HepG2 (cell line): ENCODE results near the gene BBLN. TPM values are rescaled to one million over a fixed set of nuclear protein-coding genes. Genes with fewer than 3 reads are reported as not detected.

Experiments used
- ATAC-seq: fragments of 200-7000 bp; cut with Tn5 transposase; 3 replicates; pipeline ENCODE4 v1.9.1; 2020; ENCODE audit warnings: mild to moderate bottlenecking, moderate library complexity
- BruUV-seq: library from RNA; stranded (reverse); fragments of 400-500 nt; replicated peaks from 2 replicates; lab custom pipeline; 2021; lab: Mats Ljungman, UMichigan
- CTCF ChIA-PET: fragments of 300-600 bp; formaldehyde crosslinking; extraction: SDS; loops from one replicate; lab custom pipeline; 2021; ENCODE audit warnings: low total read pairs, inconsistent platforms, low intra/inter-chr PET ratio; lab: Yijun Ruan, JAX
- POLR2A ChIA-PET: fragments of 350-600 bp; sonication (Branson Sonifier 250); formaldehyde crosslinking; loops from one replicate; lab custom pipeline; 2020; ENCODE audit warnings: antibody characterized with exemption, inconsistent platforms; lab: Yijun Ruan, JAX
- DNase-seq: peaks from one replicate; pipeline ENCODE4 v3.0.0-alpha.2; 2015; ENCODE audit warnings: low spot score
- FAIRE-seq: peaks from 3 replicates; lab custom pipeline; 2011; peaks lifted over from hg19 to GRCh38; lab: Jason Lieb, UNC
- H2AFZ ChIP-seq: one replicate; pipeline ENCODE4 v1.6.1; 2011; ENCODE audit warnings: low read length, inconsistent platforms
- H3K27ac ChIP-seq: fragments of 300-600 bp; 3 replicates; pipeline ENCODE4 v1.8.0; 2011; ENCODE audit warnings: mixed run types, mild to moderate bottlenecking, mixed read lengths, low read length, inconsistent platforms; ENCODE audit not compliant: insufficient read depth; ENCODE audit errors: extremely low read length
- H3K27me3 ChIP-seq, 2 experiments: fragments of 200-600 bp in 1 of 2; 2 replicates in 1 of 2; 3 replicates in 1 of 2; pipeline versions ENCODE4 v1.6.0 to v1.8.0; 2011; ENCODE audit warnings: low read length in 2 of 2, mild to moderate bottlenecking in 2 of 2, moderate library complexity in 2 of 2, inconsistent platforms in 1 of 2; ENCODE audit not compliant: insufficient read depth in 2 of 2, control insufficient read depth in 1 of 2
- H3K36me3 ChIP-seq, 2 experiments: fragments of 200-600 bp in 1 of 2; replicated peaks in 1 of 2; 2 replicates in 1 of 2; 3 replicates in 1 of 2; pipeline versions ENCODE4 v1.5.1 to v1.8.0; 2011; ENCODE audit warnings: low read length in 2 of 2, inconsistent platforms in 1 of 2; ENCODE audit not compliant: insufficient read depth in 2 of 2, control insufficient read depth in 1 of 2
- H3K4me1 ChIP-seq: 2 replicates; pipeline ENCODE4 v1.5.1; 2012; ENCODE audit warnings: low read length, inconsistent platforms; ENCODE audit not compliant: insufficient read depth
- H3K4me2 ChIP-seq: 2 replicates; pipeline ENCODE4 v1.6.0; 2011; ENCODE audit warnings: low read depth, low read length, inconsistent platforms
- H3K4me3 ChIP-seq, 3 experiments: fragments of 200-600 bp in 1 of 3; sonication (generic), shearing (Covaris generic) in 1 of 3; replicated peaks in 1 of 3; 2 replicates each; pipeline ENCODE4 v1.5.1; 2011 to 2016; ENCODE audit warnings: low read length in 3 of 3, inconsistent platforms in 2 of 3, low read depth in 2 of 3, mild to moderate bottlenecking in 2 of 3, control low read depth in 1 of 3, mixed read lengths in 1 of 3; ENCODE audit not compliant: insufficient read depth in 1 of 3
- H3K79me2 ChIP-seq: one replicate; pipeline ENCODE4 v1.6.1; 2011; ENCODE audit warnings: low read length, inconsistent platforms; ENCODE audit not compliant: insufficient read depth
- H3K9ac ChIP-seq: 2 replicates; pipeline ENCODE4 v1.6.0; 2011; ENCODE audit warnings: mild to moderate bottlenecking, low read depth, low read length, inconsistent platforms; ENCODE audit not compliant: insufficient read depth
- H3K9me3 ChIP-seq: 2 replicates; pipeline ENCODE4 v1.5.1; 2012; ENCODE audit warnings: mild to moderate bottlenecking, low read length
- H4K20me1 ChIP-seq: 2 replicates; pipeline ENCODE4 v1.6.0; 2011; ENCODE audit warnings: inconsistent platforms, mild to moderate bottlenecking, low read length, moderate library complexity; ENCODE audit not compliant: insufficient read depth
- ARID4A ChIP-seq: sonication (generic); formaldehyde crosslinking; IDR thresholded peaks from 2 replicates; pipeline ENCODE4 v1.5.0; 2020; ENCODE audit warnings: mild to moderate bottlenecking, missing genetic modification reagents, borderline replicate concordance
- XBP1 ChIP-seq: sonication (generic); formaldehyde crosslinking; IDR thresholded peaks from 2 replicates; pipeline ENCODE4 v1.5.0; 2020; ENCODE audit warnings: missing genetic modification reagents
- ZFP82 ChIP-seq: sonication (generic); formaldehyde crosslinking; IDR thresholded peaks from 2 replicates; pipeline ENCODE4 v1.5.1; 2020; ENCODE audit warnings: mild to moderate bottlenecking, missing genetic modification reagents, borderline replicate concordance
- WGBS: methylation state at CpG from one replicate; pipeline ENCODE4 v1.1.6; 2017; ENCODE audit warnings: low lambda C conversion rate; 5-methylcytosine and 5-hydroxymethylcytosine counted together
- in situ Hi-C: cut with HindIII; loops from 2 replicates; pipeline ENCODE4 v1.10.0; 2017; ENCODE audit warnings: low pct_unique_long_range_greater_than_20kb; ENCODE audit not compliant: extremely low pct_ligation_motif_present
- intact Hi-C: fragments of 100-400 bp; cut with micrococcal nuclease; formaldehyde crosslinking; loops from one replicate; pipeline ENCODE4 v1.10.0; 2022; ENCODE audit not compliant: unreplicated experiment
- polyA plus RNA-seq, 8 experiments: library from polyadenylated mRNA; depleted of rRNA in 3 of 8; stranded (reverse) in 7 of 8; unstranded in 1 of 8; fragments of >200 nt; fragmentation: Illumina TruSeq in 4 of 8; extraction: Trizol in 4 of 8; gene quantifications; 2 replicates each; pipeline versions ENCODE4 v1.2.1 to v1.2.3, GENCODE V29; 2011 to 2016; ENCODE audit warnings: low read depth in 4 of 8, missing spikeins in 1 of 8, mixed read lengths in 1 of 8; ENCODE audit not compliant: insufficient read depth in 1 of 8
- total RNA-seq, 5 experiments: library from RNA; depleted of rRNA; stranded (reverse); fragments of >200 nt; fragmentation: Illumina TruSeq; extraction: Trizol; gene quantifications; 2 replicates each; pipeline ENCODE4 v1.2.3, GENCODE V29; 2016; ENCODE audit warnings: low read depth in 1 of 5

The BBLN gene
- total and polyA plus RNA-seq, 2 of the 13 experiments (the other 11 are each of a cell fraction or from before 2014, with no cell fraction given): 27.6 to 33.1 TPM

DNA sequence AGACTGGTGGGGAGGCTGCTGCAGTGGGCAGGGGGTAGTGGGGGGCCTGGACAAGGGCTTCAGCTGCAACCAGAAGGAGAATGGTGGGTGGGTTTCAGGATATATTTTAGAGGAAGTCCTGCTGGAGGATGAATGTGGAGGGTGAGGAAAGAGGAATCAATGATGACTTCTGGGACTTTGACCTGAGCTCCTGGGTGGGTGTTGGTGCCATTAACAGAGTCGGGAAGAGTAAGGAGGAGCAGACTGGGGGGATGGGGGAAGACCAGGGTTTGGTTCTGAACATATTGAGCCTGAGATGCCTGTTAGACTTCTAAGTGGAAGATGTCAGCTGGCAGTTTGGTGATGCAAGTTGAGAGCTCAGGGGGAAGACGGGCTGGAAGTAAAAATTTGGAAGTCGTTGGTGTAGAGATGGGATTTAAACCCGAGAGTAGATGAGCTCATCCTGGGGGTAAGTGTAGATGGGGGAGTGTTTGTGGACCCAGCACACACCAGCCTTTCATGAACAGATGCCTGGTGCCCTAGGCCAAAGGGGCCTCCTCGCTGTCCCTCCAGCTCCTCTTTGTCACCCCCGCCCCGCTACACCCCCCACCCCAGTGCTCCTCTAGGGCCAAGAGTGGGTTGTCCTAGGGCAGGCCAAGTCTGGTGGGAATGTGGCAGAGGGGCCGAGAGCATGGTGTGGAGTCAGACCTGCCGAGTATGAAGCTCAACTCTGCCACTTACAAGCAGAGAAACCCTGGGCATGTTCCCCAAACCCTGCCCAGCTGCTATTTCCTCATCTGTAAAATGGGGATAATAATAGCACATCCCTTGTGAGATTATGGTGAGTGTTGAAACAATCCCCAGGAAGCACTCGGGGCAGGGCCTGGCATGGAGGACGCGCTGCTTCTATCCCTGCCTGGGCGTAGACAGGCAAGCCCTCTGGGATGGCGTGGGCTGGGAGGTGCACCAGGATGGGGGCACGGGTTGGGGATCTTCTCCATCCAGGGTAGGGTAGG is 47.1 kb downstream of the BBLN start:
- WGBS: 52% methylated on average over 12 of the region's 15 CpGs
- TF ChIP-seq ZFP82 (CRISPR knock-in tag): no peak
- no peak for TF ChIP-seq ARID4A (CRISPR knock-in tag)
- no peak for TF ChIP-seq XBP1 (CRISPR knock-in tag)
- no peak for ATAC-seq
- FAIRE-seq: no peak
- H4K20me1 ChIP-seq: no peaks in the 10 kb centered on the region
- H3K4me1 ChIP-seq: peaks cover 58% of the 10 kb centered on the region
- no peaks in the 10 kb centered on the region for H3K36me3 ChIP-seq
- DNase-seq: no peak
- H3K27me3 ChIP-seq: peaks cover 6 to 30% of the 10 kb centered on the region in 2 experiments; a peak in 4 of 5 replicates
- no peaks in the 10 kb centered on the region for H3K9me3 ChIP-seq
- no peaks in the 10 kb centered on the region for H3K79me2 ChIP-seq
- H2AFZ ChIP-seq: no peak overlapping the region
- 0 out of 2 replicates have a peak overlapping the region, but pooled peaks have one; percentile 3 for H3K4me2 ChIP-seq
- intact Hi-C loops: no loop called here
- H3K9ac ChIP-seq: no peak overlapping the region
- ChIA-PET POLR2A (interaction anchor here (0.8 to 1.5 kb wide), 3 partner anchors 11 to 39 kb away, joined by 3 to 4 read pairs (median 3); no protein-coding TSS in a partner anchor), CTCF (no interaction called here)
- in situ Hi-C loops: no loop called here
- no peak overlapping the region for H3K27ac ChIP-seq
- H3K4me3 ChIP-seq: no peak overlapping the region
- no TSS peak for BruUV-seq
